ENCODE results near the gene ETV6. TPM values are rescaled to one million over a fixed set of nuclear protein-coding genes. Genes with fewer than 3 reads are reported as not detected.

The ETV6 gene
- 14.1 TPM for total RNA-seq (2021; ENCODE audit: unreplicated experiment)
- 3.7 and 5.0 TPM in 2 replicates for polyA plus RNA-seq (2012)
- percentile 66 among the genes with signal in this experiment for Bru-seq, nascent RNA
- percentile 59 among the genes with signal in this experiment for BruChase-seq, experiment 1, labeled RNA remaining after a 6-hour chase
- percentile 64 among the genes with signal in this experiment for BruChase-seq, experiment 2, labeled RNA remaining after a 2-hour chase
- long read RNA-seq, full-length matches to known transcripts = 6 of 11 reads
- long read RNA-seq, partial matches to known transcripts = 2 of 11 reads
- long read RNA-seq, other reads (novel, unspliced or antisense) = 3 of 11 reads

GRCh38 chr12:11649413-11650285, at the start of gene ETV6:
ETV6 (plus strand) TSS chr12:11649674; CDS start chr12:11650128, 454 bp downstream.
- ATAC-seq (peak; percentile 60), DNase-seq (ENCODE audit: low read depth, low spot score) (peak; percentile 63)
- ChIA-PET CTCF (no interaction called here), RAD21 (ENCODE audit: low non-redundant PET in 1 of 2, low total read pairs in 2 of 2, uncharacterized antibody in 2 of 2, unreplicated experiment in 2 of 2) (interaction anchor here in 1 of 2 experiments (1.0 kb wide), 1 partner anchor 383 kb away, joined by 4 read pairs; no protein-coding TSS in a partner anchor), POLR2A (no interaction called here)
- peak within 1 kb of the TSS; percentile 98 for H3K27ac ChIP-seq (ENCODE audit: low read depth, low read length)
- H3K4me1 ChIP-seq (ENCODE audit: control insufficient read depth in 1 of 2, insufficient read depth in 2 of 2, low read length in 2 of 2) = peaks cover 9 to 19% of the 10 kb centered on the region in 2 experiments; a peak in 3 of 4 replicates
- H3K4me3 ChIP-seq (replicated peaks in 1 of 2; ENCODE audit: low read depth in 1 of 2, low read length in 2 of 2) = peak within 1 kb of the TSS; percentile 83 to 86
- peak within 1 kb of the TSS; percentile 93 for H2AFZ ChIP-seq (ENCODE audit: low read depth, low read length, poor library complexity, severe bottlenecking)
- no peaks in the 10 kb centered on the region for H3K27me3 ChIP-seq (ENCODE audit: insufficient read depth, low read length)
- intact Hi-C loops (cut with micrococcal nuclease) = no loop called here
- H3K79me2 ChIP-seq (ENCODE audit: insufficient read depth, low read length) = 0 out of 2 replicates have a peak, but pooled peaks cover 6% of the 10 kb centered on the region
- peak within 1 kb of the TSS; percentile 73 for H3K9ac ChIP-seq (ENCODE audit: low read length)
- no peaks in the 10 kb centered on the region for H3K9me2 ChIP-seq (ENCODE audit: insufficient read depth)
- H3K4me2 ChIP-seq (ENCODE audit: low read length) = peak within 1 kb of the TSS; percentile 93
- no TSS peak for BruUV-seq (replicated peaks)
- H3K36me3 ChIP-seq (ENCODE audit: control insufficient read depth in 1 of 2, insufficient read depth in 2 of 2, low read length in 2 of 2) = no peaks in the 10 kb centered on the region; a peak in 1 of 4 replicates
- H4K20me1 ChIP-seq (ENCODE audit: insufficient read depth) = no peaks in the 10 kb centered on the region
- no peaks in the 10 kb centered on the region for H3K9me3 ChIP-seq (ENCODE audit: control insufficient read depth in 1 of 2, insufficient read depth in 1 of 2, low read depth in 1 of 2, low read length in 2 of 2)
- TF ChIP-seq TCF7L2 (IDR thresholded peaks at IDR 0.05; ENCODE audit: borderline replicate concordance, extremely low read depth, insufficient read depth, insufficient read length) = peak; percentile 34
- TF ChIP-seq ZFX (IDR thresholded peaks at IDR 0.05) = no peak
- TF ChIP-seq CBX3 (IDR thresholded peaks at IDR 0.05; ENCODE audit: low read depth) = no peak
- 0 out of 2 replicates have a peak, but pooled peaks have one; percentile 12 for TF ChIP-seq MAX (IDR thresholded peaks at IDR 0.05)
- no peak for TF ChIP-seq YY1 (IDR thresholded peaks at IDR 0.05; ENCODE audit: extremely low read depth, insufficient replicate concordance, low read depth, low read length)
- no peak for TF ChIP-seq SRF (IDR thresholded peaks at IDR 0.05; ENCODE audit: low read depth)
- peak; percentile 60; the same call in 1 of the 2 replicates for TF ChIP-seq EGR1 (IDR thresholded peaks at IDR 0.05; ENCODE audit: low read depth)
- no peak for TF ChIP-seq JUND (IDR thresholded peaks at IDR 0.05)
- TF ChIP-seq, protein P1, sequence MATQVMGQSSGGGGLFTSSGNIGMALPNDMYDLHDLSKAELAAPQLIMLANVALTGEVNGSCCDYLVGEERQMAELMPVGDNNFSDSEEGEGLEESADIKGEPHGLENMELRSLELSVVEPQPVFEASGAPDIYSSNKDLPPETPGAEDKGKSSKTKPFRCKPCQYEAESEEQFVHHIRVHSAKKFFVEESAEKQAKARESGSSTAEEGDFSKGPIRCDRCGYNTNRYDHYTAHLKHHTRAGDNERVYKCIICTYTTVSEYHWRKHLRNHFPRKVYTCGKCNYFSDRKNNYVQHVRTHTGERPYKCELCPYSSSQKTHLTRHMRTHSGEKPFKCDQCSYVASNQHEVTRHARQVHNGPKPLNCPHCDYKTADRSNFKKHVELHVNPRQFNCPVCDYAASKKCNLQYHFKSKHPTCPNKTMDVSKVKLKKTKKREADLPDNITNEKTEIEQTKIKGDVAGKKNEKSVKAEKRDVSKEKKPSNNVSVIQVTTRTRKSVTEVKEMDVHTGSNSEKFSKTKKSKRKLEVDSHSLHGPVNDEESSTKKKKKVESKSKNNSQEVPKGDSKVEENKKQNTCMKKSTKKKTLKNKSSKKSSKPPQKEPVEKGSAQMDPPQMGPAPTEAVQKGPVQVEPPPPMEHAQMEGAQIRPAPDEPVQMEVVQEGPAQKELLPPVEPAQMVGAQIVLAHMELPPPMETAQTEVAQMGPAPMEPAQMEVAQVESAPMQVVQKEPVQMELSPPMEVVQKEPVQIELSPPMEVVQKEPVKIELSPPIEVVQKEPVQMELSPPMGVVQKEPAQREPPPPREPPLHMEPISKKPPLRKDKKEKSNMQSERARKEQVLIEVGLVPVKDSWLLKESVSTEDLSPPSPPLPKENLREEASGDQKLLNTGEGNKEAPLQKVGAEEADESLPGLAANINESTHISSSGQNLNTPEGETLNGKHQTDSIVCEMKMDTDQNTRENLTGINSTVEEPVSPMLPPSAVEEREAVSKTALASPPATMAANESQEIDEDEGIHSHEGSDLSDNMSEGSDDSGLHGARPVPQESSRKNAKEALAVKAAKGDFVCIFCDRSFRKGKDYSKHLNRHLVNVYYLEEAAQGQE (IDR thresholded peaks at IDR 0.05; ENCODE audit: low read depth) = no peak
- TF ChIP-seq EZH2phosphoT487 (IDR thresholded peaks at IDR 0.05; ENCODE audit: borderline replicate concordance) = no peak
- no peak for TF ChIP-seq RAD21 (IDR thresholded peaks at IDR 0.05; ENCODE audit: low read depth)
- TF ChIP-seq ZNF274 (IDR thresholded peaks at IDR 0.05; ENCODE audit: low read depth, low read length) = no peak
- TF ChIP-seq ELF1 (IDR thresholded peaks at IDR 0.05; ENCODE audit: borderline replicate concordance, low read depth) = no peak
- no peak for TF ChIP-seq EZH2 (IDR thresholded peaks at IDR 0.05)
- TF ChIP-seq, protein P2, sequence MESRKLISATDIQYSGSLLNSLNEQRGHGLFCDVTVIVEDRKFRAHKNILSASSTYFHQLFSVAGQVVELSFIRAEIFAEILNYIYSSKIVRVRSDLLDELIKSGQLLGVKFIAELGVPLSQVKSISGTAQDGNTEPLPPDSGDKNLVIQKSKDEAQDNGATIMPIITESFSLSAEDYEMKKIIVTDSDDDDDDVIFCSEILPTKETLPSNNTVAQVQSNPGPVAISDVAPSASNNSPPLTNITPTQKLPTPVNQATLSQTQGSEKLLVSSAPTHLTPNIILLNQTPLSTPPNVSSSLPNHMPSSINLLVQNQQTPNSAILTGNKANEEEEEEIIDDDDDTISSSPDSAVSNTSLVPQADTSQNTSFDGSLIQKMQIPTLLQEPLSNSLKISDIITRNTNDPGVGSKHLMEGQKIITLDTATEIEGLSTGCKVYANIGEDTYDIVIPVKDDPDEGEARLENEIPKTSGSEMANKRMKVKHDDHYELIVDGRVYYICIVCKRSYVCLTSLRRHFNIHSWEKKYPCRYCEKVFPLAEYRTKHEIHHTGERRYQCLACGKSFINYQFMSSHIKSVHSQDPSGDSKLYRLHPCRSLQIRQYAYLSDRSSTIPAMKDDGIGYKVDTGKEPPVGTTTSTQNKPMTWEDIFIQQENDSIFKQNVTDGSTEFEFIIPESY (IDR thresholded peaks at IDR 0.05; ENCODE audit: extremely low read depth, insufficient replicate concordance, low read length) = no peak
- TF ChIP-seq FOSL1 (IDR thresholded peaks at IDR 0.05; ENCODE audit: low read depth) = no peak
